GM18909 (cell line): ENCODE data around the gene UCP3.

Experiments used
- ATAC-seq: cut with Tn5 transposase; IDR thresholded peaks from one replicate; pipeline ENCODE4 v1.9.1; 2021; ENCODE audit warnings: mild to moderate bottlenecking; ENCODE audit not compliant: unreplicated experiment, poor library complexity

UCP3 gene

DNA sequence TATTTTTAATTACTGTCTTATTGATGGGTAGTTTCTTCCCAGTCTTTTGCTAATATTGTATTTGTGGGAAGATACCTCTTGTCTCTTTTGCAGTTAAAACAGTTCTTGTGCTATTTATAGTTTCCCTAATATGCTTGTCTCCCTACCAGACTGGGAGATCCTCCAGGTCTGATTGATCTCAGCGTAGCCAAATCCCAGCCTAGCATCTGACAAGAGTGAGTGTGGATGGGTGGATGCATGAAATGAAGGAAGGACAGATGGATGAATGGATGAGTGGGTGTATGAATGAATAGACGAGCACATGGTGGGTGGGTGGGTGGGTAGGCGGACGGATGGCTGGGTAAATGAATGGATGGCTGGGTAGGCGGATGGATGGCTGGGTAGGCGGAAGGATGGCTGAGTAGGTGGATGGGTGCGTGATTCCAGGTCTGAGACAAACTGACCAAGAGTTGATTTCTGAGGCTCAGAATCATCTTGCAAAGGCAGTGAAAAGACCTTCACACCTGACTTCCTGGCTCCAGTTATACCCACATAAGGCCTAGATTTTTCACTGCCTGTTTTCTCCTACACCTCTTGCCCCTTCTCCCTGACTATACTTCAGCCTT lies 46.7 kb downstream of the UCP3 start:
- ATAC-seq: no peak

DNA sequence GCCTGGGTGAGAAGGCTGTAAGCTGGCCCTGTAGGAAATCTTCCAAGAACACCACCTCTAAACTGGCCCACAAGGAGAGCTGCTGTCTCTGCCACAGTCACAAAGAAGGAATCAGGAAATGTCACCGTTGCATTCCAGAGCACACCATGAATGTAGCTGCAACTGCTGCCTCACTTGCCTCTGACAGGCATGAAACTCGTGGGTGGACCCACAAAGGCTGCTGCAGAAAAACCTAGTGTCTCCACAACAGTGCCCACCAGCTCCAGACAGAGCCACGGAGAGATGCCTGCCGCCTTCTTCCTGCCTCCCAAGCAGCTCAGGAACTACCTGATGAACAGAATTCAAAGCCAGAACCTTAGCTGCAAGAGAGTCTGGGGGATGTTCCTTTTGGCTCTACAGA lies 47.6 kb downstream of the UCP3 start:
- no peak for ATAC-seq

DNA sequence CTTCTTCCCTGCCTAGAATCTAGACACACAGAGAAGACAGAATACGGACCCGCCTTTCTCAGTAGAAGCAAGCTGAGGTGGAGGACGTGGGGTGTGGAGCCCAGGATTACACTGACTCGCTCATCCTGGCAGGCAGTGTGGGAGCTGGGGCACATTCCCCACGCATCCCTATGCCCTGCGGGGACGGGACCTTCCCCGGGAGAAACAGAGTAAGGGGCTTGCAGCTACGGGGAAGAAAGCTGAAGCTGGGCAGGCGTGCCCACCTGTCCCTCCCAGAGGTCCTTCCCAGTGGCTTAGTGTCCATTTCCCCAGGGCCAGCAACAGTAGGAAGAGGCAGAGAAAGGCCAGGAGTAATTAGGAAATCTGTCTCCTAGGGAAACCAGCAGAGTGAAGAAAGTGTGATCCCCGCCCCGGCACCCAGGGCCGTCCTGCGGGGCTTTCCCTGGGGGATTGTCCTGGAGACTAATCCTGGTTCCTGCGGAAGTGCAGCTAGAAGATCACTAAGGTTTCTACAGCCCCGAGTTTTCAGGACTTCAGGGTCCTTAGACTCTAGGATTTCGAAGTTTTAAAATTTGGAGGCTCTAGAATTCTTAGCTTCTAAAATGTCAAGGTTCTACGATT lies 50.3 kb downstream of the UCP3 start:
- ATAC-seq: no peak

DNA sequence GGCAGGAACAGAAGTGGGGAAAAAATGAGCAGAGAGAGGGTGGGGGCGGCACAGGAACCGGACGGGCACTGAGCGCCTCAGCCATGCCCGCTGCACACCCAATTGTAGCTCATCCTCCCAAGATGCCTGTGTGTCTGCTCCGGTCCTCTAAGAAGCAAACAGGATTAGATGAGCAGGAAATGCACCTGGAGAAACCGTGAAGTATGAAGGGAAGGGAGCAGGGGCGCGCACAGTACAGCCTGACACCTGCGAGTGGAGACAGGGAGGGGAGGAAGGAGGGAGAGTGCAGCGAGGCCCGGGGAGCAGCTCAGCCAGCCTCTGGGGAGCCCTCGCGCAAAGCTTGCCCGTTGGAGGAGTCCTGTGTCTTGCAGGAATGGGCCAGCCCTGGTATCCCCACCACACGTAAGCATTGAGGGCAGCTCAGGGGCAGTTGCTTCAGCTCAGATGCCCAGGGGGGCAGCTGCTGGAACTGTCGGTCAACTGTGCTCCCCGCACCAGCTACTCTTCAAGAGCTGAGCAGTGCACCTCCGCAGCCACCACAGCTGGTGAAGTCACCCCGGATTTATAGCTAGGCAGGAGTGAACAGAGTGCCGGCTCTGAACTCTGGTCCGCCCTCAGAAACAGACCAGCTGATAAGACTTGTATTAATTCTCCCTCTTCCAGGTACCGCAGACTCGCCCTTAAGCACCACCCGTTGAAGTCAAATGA lies 51.1 kb downstream of the UCP3 start:
- no peak for ATAC-seq

DNA sequence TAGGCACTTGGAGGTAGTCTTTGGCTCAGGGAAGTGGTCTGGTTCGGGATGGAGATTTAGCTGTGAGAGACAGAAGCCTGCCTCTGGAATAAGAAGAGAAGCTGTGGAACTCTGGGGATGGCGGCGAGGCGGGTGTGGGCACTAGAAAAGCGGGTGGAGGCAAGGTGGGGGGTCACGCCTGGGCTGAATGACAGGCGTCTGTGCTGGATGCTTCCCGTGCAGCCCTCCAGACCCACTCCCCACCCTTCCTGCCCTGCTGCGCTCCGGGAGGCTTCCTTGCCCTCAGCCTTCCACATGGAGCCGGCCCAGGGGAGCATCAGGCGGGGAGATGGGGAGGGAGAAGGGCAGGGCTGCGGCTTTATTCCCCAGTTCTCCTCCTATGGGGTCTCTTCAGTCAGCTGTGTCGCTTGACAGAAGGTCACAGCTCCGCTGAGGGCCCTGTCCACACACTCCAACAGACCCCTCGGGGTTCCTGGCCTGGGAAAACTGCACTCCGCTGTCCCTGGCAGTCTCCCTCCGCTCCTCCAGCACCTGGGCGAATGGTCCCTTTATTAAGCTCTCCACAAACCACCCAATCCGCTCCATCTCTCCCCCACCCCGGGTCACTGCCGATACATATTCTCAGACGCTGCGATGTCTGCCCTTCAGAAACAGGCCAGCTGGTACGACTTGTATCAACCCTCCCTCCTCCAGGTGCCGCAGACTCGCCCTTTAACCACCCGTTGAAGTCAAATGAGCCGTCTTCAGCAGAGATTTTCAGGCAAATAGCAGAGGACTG lies 51.8 kb downstream of the UCP3 start:
- no peak for ATAC-seq

DNA sequence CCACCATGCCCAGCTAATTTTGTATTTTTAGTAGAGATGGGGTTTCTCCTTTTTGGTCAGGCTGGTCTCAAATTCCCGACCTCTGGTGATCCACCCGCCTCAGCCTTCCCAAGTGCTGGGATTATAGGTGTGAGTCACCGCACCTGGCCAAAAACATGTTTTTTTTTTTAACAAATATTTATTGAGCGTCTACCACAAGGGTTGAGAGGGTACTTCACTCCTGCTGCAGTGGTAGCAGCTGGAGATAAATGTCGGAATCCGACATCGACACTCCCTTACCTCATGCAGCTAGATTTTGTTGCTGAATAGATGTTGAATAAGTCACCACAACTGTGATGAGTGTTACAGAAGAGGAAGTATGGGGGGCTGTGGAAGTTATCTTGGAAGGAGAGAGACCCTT lies 57.1 kb downstream of the UCP3 start:
- no peak for ATAC-seq

DNA sequence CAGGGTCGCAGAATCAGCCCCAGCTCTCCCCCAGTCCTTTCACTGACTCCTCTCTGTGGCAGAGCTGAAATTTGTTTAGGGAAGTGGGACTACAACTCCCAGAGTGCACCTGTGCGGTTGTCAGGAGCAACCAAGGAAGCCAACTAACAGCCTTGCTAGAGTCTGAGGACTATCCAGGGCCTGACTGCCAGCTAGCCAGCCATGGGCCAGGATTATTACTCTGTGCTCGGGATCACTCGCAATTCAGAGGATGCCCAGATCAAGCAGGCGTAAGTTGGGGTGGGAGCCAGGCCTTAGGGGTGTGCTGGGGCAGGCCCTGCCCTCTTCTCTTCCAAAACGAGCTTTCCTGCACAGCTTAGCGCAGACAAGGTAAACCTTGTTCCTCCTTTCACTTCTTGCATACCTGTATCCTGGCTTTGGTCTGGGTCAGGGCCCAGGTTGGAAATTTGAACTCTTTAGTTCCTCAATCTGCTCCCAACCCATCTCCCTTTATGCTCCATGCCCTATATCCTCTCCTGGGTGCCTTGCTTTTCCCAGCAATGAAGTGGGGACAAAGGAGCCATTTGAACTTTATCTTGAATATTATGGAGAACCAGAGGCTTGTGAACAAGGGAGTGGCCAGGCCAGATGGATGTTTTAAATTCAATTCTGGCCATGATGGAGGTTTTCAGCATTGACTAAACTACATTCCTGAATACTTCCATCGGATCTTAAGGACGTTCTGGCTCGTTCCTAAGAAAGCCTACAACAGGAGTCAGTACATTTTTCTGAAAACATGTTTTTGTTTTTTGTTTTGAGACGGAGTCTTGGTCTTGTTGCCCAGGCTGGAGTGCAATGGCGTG lies 57.8 kb downstream of the UCP3 start, which contains the start of gene DNAJB13:
DNAJB13 (plus strand) TSS at position 158 of the 842 bp plus-strand sequence; CDS start at position 202, 44 bp downstream.
- ATAC-seq: peak; percentile 77
